HG03469 (cell line): ENCODE measurements around the gene ASTN2.
"Not testable (repeated sequence)": the region's sequence is repeated elsewhere in the genome, so short reads cannot be mapped to it uniquely, and the experiment has no call there.

Experiments
- ATAC-seq: cut with Tn5 transposase; IDR thresholded peaks from one replicate; pipeline ENCODE4 v1.9.1; 2021; ENCODE audit warnings: mild to moderate bottlenecking, moderate library complexity, moderate number of reproducible peaks; ENCODE audit not compliant: unreplicated experiment

Gene ASTN2

GRCh38 chr9:117084221-117084620, 330.6 kb downstream of the ASTN2 start:
- no peak for ATAC-seq

- ATAC-seq = no peak
Measured at GRCh38 chr9:117083559-117083958, 331.3 kb downstream of the ASTN2 start.

- ATAC-seq = no peak
Measured at GRCh38 chr9:117081641-117082317, 333.1 kb downstream of the ASTN2 start.

- no peak for ATAC-seq
Measured at GRCh38 chr9:117080765-117081390, 334.0 kb downstream of the ASTN2 start.

- no peak for ATAC-seq
Measured at GRCh38 chr9:117076571-117077290, 338.1 kb downstream of the ASTN2 start.

GRCh38 chr9:117075636-117076035, 339.2 kb downstream of the ASTN2 start:
- no peak for ATAC-seq

GRCh38 chr9:117074784-117075520, 339.9 kb downstream of the ASTN2 start:
- ATAC-seq = no peak

- no peak for ATAC-seq
Measured at GRCh38 chr9:117074342-117074662, 340.6 kb downstream of the ASTN2 start.

GRCh38 chr9:117073539-117074341, 341.1 kb downstream of the ASTN2 start:
- no peak for ATAC-seq

GRCh38 chr9:117073071-117073470, 341.8 kb downstream of the ASTN2 start:
- ATAC-seq = no peak

- ATAC-seq = no peak
Measured at GRCh38 chr9:117072216-117072615, 342.6 kb downstream of the ASTN2 start.

GRCh38 chr9:117071673-117072207, 343.1 kb downstream of the ASTN2 start:
- not testable (repeated sequence) for ATAC-seq

GRCh38 chr9:117063721-117064471, 351.0 kb downstream of the ASTN2 start:
- ATAC-seq = no peak

- no peak for ATAC-seq
Measured at GRCh38 chr9:117060963-117061362, 353.9 kb downstream of the ASTN2 start.

GRCh38 chr9:117050007-117050406, 364.9 kb downstream of the ASTN2 start:
- ATAC-seq = no peak

GRCh38 chr9:117046666-117047327, 368.1 kb downstream of the ASTN2 start:
- ATAC-seq = no peak

GRCh38 chr9:117044241-117044640, 370.6 kb downstream of the ASTN2 start:
- no peak for ATAC-seq

- ATAC-seq = no peak
Measured at GRCh38 chr9:117043159-117043558, 371.7 kb downstream of the ASTN2 start.

- ATAC-seq = no peak
Measured at GRCh38 chr9:117035546-117035945, 379.3 kb downstream of the ASTN2 start.
